ENCODE data around the gene RABEP1.

DNA sequence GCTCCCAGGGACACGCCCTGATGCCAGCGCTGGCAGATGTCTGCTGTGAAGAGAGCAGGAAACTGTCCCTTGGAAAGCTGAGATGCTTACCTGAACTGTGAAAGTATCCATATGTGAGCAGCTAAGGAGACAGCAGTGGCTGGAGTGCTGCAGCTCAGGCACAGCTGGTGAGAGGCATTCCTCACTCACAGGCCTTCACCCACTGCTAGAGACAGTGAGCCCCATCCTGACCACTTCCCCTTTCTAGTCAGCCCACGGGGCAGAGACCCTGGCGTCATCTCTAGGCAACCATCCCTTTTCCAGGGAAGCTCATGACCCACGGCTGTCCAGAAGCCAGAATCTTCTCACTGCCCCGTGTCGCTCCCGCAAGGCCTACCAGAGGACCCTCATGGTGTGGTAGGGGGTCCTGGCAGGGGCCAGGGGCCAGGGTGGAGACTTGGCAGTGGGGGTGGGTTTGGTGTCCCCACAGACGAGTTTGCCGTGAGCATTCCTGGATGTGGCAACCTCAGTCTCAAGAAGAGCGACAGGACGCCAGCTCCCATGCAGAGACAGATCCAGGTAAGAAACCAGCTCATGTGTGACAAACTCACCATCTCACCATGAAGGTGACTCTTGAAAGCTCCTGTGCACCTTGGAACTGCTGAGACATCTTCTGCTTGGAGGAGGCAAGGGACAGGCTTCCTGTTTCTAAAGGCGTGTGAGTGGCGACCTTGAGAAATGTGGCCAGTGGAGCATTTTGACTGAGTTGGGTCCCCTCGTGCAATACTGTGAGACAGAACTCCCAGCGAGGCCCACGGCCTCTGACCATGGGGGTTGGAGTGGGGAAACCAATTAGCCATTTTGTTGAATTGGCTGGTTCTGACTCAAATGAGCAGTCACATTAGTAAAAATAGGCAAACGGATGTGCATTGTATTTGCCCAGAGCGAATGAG lies 47.2 kb upstream of the RABEP1 start, which contains the start of gene SCIMP:
- no peak for TF ChIP-seq EZH2 (IDR thresholded peaks at IDR 0.05)
- TF ChIP-seq, protein P1, sequence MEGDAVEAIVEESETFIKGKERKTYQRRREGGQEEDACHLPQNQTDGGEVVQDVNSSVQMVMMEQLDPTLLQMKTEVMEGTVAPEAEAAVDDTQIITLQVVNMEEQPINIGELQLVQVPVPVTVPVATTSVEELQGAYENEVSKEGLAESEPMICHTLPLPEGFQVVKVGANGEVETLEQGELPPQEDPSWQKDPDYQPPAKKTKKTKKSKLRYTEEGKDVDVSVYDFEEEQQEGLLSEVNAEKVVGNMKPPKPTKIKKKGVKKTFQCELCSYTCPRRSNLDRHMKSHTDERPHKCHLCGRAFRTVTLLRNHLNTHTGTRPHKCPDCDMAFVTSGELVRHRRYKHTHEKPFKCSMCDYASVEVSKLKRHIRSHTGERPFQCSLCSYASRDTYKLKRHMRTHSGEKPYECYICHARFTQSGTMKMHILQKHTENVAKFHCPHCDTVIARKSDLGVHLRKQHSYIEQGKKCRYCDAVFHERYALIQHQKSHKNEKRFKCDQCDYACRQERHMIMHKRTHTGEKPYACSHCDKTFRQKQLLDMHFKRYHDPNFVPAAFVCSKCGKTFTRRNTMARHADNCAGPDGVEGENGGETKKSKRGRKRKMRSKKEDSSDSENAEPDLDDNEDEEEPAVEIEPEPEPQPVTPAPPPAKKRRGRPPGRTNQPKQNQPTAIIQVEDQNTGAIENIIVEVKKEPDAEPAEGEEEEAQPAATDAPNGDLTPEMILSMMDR (IDR thresholded peaks at IDR 0.05), result no peak

Measured in neural progenitor cell (in vitro differentiated cells).